Fibroblast of pulmonary artery (primary cell): ENCODE data around the gene SLC22A7.

Source experiments
- DNase-seq: peaks from one replicate; pipeline ENCODE4 v3.0.0-alpha.2; 2010; ENCODE audit warnings: low read depth
- H3K4me3 ChIP-seq: replicated peaks from 2 replicates; pipeline ENCODE4 v1.5.1; 2011; ENCODE audit warnings: low read depth, mild to moderate bottlenecking, control low read depth, low read length, moderate library complexity
- TF ChIP-seq, protein P1 (sequence below): IDR thresholded peaks from 2 replicates; pipeline ENCODE4 v1.5.1; 2011; ENCODE audit warnings: mild to moderate bottlenecking, control low read depth, low read length, inconsistent platforms; ENCODE audit errors: missing control alignments

The SLC22A7 gene

GRCh38 chr6:43267619-43268354, 30.3 kb upstream of the SLC22A7 start:
- TF ChIP-seq, protein P1, sequence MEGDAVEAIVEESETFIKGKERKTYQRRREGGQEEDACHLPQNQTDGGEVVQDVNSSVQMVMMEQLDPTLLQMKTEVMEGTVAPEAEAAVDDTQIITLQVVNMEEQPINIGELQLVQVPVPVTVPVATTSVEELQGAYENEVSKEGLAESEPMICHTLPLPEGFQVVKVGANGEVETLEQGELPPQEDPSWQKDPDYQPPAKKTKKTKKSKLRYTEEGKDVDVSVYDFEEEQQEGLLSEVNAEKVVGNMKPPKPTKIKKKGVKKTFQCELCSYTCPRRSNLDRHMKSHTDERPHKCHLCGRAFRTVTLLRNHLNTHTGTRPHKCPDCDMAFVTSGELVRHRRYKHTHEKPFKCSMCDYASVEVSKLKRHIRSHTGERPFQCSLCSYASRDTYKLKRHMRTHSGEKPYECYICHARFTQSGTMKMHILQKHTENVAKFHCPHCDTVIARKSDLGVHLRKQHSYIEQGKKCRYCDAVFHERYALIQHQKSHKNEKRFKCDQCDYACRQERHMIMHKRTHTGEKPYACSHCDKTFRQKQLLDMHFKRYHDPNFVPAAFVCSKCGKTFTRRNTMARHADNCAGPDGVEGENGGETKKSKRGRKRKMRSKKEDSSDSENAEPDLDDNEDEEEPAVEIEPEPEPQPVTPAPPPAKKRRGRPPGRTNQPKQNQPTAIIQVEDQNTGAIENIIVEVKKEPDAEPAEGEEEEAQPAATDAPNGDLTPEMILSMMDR, result no peak
- DNase-seq, result no peak
- H3K4me3 ChIP-seq, result no peak overlapping the region

- TF ChIP-seq, protein P1, result no peak
- no peak overlapping the region for H3K4me3 ChIP-seq
- no peak for DNase-seq
These were observed 29.7 kb upstream of the SLC22A7 start for GRCh38 chr6:43268355-43268700.

- H3K4me3 ChIP-seq, result no peak overlapping the region
- TF ChIP-seq, protein P1, result no peak
- no peak for DNase-seq
These were observed 29.2 kb upstream of the SLC22A7 start for GRCh38 chr6:43268782-43269272.

- H3K4me3 ChIP-seq, result peak overlapping the region; percentile 22
- DNase-seq, result no peak
- TF ChIP-seq, protein P1, result no peak
These were observed 28.6 kb upstream of the SLC22A7 start for GRCh38 chr6:43269273-43270007.

DNA sequence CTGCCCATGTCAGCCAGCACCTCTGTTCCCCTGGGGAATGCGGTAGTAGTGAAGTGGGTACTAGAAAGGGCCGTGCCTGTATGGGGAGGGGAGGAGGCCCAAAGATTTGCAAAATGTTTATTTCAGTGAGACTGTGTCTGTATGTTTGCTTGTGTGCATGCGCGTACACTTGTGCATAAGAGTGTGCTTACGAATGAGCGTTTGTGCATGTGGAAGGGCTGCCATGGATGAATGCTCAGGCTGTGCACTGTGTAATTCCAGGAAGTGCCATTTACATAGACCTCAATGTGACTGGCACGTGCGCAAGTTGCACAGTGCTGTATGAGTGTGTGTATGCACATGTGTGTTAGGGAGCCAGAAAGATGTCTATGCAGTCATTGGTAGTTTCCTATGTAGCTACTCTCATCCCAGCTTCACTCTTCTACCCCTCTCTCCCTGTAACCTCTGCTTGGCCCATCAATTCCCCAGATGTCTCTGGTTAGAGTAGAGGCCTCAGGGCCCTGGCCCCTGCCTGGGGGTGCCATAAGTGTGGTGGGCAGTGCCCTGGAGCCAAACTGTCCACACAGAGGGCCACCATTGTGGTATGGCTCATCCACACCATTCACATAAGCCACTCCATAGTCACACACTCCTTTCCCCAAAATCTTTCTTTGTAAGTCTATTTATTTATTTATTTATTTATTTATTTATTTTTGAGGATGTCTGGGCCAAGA, 26.8 kb upstream of the SLC22A7 start:
- DNase-seq, result no peak
- TF ChIP-seq, protein P1, result no peak
- H3K4me3 ChIP-seq, result no peak overlapping the region

DNA sequence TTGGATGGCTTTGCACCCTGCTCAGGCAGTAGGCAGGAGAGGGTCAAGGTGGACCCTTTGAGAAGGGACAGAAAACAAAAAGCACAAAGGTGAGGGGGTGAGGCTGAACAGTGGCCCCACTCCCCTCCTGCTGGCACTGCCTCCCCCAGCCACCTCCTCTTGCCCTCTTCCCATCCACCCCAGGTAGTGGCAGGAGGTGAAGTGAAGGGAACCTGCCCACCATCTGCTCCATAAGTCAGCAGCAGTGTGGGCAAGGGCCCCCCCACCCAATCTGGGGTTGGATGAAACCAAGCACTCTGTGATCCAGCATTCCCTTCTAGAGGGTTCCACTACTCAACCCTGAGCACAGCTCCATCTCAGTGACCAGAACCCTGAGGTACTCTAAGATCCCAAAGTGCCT, 26.1 kb upstream of the SLC22A7 start:
- no peak for DNase-seq
- TF ChIP-seq, protein P1, result no peak
- no peak overlapping the region for H3K4me3 ChIP-seq
